Stimulated activated effector memory CD8-positive, alpha-beta T cell treated with anti-CD3 and anti-CD28 coated beads, Interleukin-12 subunit alpha, Interleukin-12 subunit beta, amount 100 ng/mL, for 72 hours (primary cell): ENCODE results near the gene SULT1A4.
A peak's percentile ranks its signal among the peaks of the same experiment; 100 is the strongest.
"Not testable (repeated sequence)": the region's sequence is repeated elsewhere in the genome, so short reads cannot be mapped to it uniquely, and the experiment has no call there.

Experiments used
- ATAC-seq: fragments of 150-1000 bp; cut with Tn5 transposase; 2 replicates; pipeline ENCODE4 v1.10.0; 2021
- DNase-seq, 2 donors: peaks; one replicate each; pipeline ENCODE4 v3.0.0; 2021 to 2022; ENCODE audit warnings: low spot score in 2 of 2
- H3K27ac Mint-ChIP-seq: one replicate; pipeline ENCODE4 v1.8.0; 2022; ENCODE audit warnings: mild to moderate bottlenecking, mixed read lengths
- H3K36me3 Mint-ChIP-seq: one replicate; pipeline ENCODE4 v1.8.0; 2022; ENCODE audit warnings: mild to moderate bottlenecking, mixed read lengths
- H3K4me1 Mint-ChIP-seq: one replicate; pipeline ENCODE4 v1.8.0; 2022; ENCODE audit warnings: mixed read lengths
- H3K4me3 Mint-ChIP-seq: one replicate; pipeline ENCODE4 v1.8.0; 2022; ENCODE audit warnings: mild to moderate bottlenecking, mixed read lengths
- H3K9me3 Mint-ChIP-seq: one replicate; pipeline ENCODE4 v1.8.0; 2022; ENCODE audit warnings: mixed read lengths

SULT1A4 gene

DNA sequence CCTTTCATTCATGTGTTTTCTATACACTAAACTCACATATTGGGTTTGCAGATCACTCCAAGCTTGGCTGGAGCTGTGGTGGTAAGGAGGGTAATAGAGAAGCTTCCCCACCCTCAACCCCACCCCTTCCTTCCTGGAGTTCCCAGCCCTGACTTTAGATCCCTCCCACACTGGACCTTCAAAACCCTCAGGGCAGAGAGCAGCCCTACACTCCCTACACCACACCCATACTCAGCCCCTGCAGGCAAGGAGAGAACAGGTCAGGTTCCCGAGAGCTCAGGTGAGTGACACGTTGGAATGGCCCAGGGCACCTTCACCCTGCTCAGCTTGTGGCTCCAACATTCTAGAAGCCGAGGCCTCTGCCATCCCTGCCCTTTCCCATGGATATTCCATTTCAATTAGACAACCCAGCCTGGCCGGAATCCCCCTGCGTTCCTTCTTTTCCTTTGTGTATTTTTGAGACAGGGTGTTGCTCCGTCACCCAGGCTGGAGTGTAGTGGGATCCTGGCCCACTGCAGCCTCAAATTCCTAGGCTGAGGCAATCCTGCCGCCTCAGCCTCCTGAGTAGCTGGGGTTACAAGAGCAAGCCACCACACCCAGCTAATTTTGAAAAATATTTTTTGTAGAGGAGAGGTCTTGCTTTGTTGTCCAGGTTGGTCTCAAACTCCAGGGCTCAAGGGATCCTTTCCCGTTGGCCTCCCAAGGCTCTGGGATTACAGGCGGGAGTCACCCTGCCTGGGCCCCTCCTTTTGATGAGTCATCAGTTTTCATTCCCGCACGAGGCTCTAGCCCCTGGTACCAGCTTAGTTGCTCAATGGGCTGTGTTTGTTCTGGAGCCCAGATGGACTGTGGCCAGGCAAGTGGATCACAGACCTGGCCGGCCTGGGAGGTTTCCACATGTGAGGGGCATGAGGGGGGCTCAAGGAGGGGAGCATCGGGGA lies at the start of gene SULT1A4:
TSS of gene SULT1A4 (plus strand) at position 208 of the 941 bp plus-strand sequence. CDS start 1,473 bp downstream, outside the sequence.
- H3K9me3 Mint-ChIP-seq, H3K27ac Mint-ChIP-seq, DNase-seq, H3K4me3 Mint-ChIP-seq, ATAC-seq, H3K36me3 Mint-ChIP-seq, H3K4me1 Mint-ChIP-seq: not testable (repeated sequence)

DNA sequence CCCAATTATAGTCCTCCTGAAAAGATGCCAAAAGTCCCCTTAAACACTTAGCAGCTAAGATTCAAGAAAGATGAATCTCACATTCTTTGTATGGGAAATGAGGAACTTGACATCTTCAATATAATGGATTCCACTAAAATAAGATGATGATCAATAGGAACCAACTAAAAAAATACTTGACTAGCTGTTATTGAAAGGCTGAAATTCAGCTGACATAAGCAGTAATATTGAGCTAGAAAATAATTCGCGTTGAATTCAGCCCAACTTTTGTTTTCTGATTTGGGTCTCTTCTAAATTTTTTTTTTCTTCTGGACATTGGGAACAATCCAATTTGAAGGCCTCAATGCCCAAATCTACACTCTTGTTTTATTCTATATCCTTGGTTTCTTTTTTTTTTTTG lies 36.1 kb upstream of the SULT1A4 start:
- not testable (repeated sequence) for H3K9me3 Mint-ChIP-seq, H3K4me3 Mint-ChIP-seq, DNase-seq, H3K27ac Mint-ChIP-seq, H3K4me1 Mint-ChIP-seq, ATAC-seq
- H3K36me3 Mint-ChIP-seq, result peaks cover 30% of the 10 kb centered on the region

GRCh38 chr16:29425390-29425789 lies 34.3 kb upstream of the SULT1A4 start:
- H3K27ac Mint-ChIP-seq, H3K4me3 Mint-ChIP-seq, H3K9me3 Mint-ChIP-seq, DNase-seq, ATAC-seq: not testable (repeated sequence)
- peaks cover 12% of the 10 kb centered on the region for H3K4me1 Mint-ChIP-seq
- H3K36me3 Mint-ChIP-seq, result peaks cover 37% of the 10 kb centered on the region

- not testable (repeated sequence) for H3K4me3 Mint-ChIP-seq, H3K9me3 Mint-ChIP-seq, DNase-seq, H3K27ac Mint-ChIP-seq, H3K36me3 Mint-ChIP-seq, H3K4me1 Mint-ChIP-seq
- peak; percentile 14 for ATAC-seq
Measured at GRCh38 chr16:29453754-29454153, 6.0 kb upstream of the SULT1A4 start.

GRCh38 chr16:29454269-29454668 lies 5.4 kb upstream of the SULT1A4 start, which contains the start of the genes BOLA2 and SLX1B:
Gene BOLA2, minus strand, starts transcription at chr16:29454351. Its CDS starts 98 bp downstream, at chr16:29454253.
Gene SLX1B, plus strand, starts transcription at chr16:29454533.
- H3K9me3 Mint-ChIP-seq, H3K4me1 Mint-ChIP-seq, H3K4me3 Mint-ChIP-seq, H3K36me3 Mint-ChIP-seq, H3K27ac Mint-ChIP-seq, DNase-seq: not testable (repeated sequence)
- peak; percentile 91 for ATAC-seq

DNA sequence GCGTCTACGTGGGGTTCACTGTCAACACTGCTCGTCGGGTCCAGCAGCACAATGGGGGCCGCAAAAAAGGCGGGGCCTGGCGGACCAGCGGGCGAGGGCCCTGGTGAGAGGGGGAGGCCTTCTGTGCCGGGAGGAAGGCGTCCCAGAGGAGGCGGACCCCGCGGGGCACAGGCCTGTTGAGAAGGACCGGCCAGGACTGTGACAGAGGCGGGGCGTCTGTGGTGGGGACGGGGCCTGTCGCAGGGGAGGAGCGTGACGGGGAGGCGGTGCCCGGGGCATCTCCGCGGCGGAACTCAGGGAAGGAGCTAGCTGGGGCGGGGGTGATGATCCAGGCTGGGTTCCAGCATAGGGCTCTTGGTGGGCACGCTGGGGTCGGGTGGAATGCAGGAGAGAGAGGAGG lies 4.9 kb upstream of the SULT1A4 start:
- H3K9me3 Mint-ChIP-seq, H3K4me1 Mint-ChIP-seq, H3K27ac Mint-ChIP-seq, H3K36me3 Mint-ChIP-seq, DNase-seq, H3K4me3 Mint-ChIP-seq: not testable (repeated sequence)
- ATAC-seq, result peak; percentile 86

DNA sequence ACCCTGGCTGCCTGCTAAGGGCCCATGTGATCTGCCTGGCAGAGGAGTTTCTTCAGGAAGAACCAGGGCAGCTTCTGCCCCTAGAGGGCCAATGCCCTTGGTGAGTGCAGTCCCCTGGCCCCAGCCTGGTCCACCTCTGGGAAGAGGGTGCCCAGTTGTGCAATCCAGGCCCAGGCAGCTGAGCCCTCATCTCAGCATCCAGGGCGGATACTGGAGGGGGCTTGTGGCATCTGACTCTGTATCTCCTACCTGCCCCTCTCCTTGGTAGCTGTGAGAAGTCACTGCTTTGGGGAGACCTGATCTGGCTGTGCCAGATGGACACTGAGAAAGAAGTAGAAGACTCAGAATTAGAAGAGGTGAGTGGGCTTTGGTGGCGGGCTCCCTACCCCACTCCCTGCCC lies 2.1 kb upstream of the SULT1A4 start:
- not testable (repeated sequence) for H3K36me3 Mint-ChIP-seq, H3K9me3 Mint-ChIP-seq, DNase-seq, H3K27ac Mint-ChIP-seq, H3K4me1 Mint-ChIP-seq, ATAC-seq, H3K4me3 Mint-ChIP-seq

DNA sequence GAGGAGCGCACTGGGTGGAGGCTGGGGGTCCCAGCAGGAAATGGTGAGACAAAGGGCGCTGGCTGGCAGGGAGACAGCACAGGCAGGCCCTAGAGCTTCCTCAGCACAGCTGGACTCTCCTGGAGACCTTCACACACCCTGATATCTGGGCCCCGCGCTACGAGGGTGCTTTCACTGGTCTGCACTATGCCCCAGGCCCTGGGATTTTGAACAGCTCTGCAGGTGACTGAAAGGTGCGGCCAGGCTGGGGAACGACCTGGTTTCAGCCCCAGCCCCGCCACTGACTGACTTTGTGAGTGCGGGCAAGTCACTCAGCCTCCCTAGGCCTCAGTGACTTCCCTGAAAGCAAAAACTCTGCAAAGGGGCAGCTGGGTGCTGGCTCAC lies 926 bp downstream of the SULT1A4 start:
- H3K4me3 Mint-ChIP-seq, H3K27ac Mint-ChIP-seq, H3K9me3 Mint-ChIP-seq, ATAC-seq, H3K36me3 Mint-ChIP-seq, H3K4me1 Mint-ChIP-seq, DNase-seq: not testable (repeated sequence)

DNA sequence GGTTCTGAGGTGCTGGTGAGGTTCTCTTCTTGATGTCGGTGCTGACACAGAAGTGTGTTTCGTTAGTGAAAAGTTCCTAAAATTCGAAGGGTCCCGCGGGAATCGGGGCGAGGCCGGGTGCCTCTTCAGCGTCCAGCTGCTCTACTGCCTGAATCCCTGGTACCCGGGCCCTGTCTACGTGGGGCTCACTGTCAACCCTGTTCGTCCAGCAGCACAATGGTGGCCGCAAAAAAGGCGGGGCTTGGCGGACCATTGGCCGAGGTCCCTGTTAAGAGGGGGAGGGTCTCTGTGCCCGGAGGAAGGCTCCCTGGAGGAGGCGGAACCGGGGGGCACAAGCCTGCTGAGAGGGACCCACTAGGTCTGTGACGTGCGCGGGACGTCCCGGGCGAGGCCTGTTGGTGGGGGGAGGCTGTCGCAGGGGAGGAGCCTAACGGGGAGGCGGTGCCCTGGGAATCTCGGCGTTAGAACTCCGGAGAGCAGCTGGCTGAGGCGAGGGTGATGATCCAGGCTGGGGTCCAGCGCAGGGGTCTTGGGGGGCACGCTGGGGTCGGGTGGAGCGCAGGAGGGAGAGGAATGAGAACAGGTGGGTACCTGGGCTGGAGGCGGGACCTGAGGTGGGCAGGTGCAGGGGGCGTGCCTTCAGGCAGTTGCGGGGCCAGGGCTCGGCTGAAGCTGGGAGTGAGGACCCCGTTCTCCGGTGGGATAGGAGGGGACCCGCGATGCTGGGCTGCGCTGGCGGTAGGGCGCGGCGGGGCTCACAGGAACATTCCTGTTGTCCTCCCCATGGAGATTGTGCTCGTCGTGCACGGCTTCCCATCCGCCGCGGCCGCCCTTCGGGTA lies 6.5 kb downstream of the SULT1A4 start:
- H3K4me1 Mint-ChIP-seq, H3K9me3 Mint-ChIP-seq, H3K4me3 Mint-ChIP-seq: not testable (repeated sequence)

DNA sequence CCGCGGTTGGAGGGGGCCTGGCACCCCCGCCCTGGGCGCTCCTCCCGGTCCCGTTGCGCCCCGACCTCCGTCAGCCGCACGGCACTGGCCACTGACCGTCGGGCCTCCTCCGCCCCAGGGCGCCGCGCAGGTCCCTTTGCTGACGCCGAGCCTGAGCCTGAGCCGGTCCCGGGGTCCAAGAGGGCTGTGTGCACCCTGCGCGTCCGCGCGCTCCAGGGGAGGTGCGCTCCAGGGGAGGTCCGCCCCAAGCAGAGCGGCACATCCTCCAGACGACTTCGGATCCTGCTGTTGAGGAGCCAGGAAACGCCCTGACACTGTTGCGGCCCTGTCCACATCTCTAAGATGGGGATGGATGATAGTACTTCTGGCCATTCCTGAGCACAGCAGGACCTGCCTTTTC lies 7.2 kb downstream of the SULT1A4 start:
- H3K36me3 Mint-ChIP-seq, H3K9me3 Mint-ChIP-seq, DNase-seq, H3K27ac Mint-ChIP-seq, H3K4me1 Mint-ChIP-seq, H3K4me3 Mint-ChIP-seq: not testable (repeated sequence)
- ATAC-seq, result peak; percentile 71

More for the DNA sequence above, 6.5 kb downstream of the SULT1A4 start:
- ATAC-seq, result peak; percentile 70
- not testable (repeated sequence) for H3K36me3 Mint-ChIP-seq, DNase-seq, H3K27ac Mint-ChIP-seq

- DNase-seq, H3K4me3 Mint-ChIP-seq, H3K36me3 Mint-ChIP-seq, H3K4me1 Mint-ChIP-seq, H3K27ac Mint-ChIP-seq, H3K9me3 Mint-ChIP-seq: not testable (repeated sequence)
- ATAC-seq, result peak; percentile 24
Measured at GRCh38 chr16:29467654-29468366, 8.1 kb downstream of the SULT1A4 start.

DNA sequence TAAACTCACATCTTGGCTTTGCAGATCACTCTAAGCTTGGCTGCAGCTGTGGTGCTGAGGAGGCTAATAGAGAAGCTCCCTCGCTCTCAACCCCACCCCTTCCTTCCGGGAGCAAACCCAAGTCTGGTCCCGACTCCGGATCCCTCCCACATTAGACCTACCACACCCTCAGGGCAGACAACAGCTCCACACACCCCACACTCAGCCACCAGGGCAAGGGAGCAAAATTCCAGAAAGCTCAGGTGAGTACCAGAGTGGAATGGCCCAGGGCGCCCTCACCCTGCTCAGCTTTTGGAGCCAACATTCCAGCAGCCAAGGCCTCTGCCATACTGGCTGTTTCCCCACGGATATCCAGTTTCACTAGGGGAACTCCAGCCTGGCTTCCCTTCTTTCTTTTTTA lies 9.9 kb downstream of the SULT1A4 start:
- peak; percentile 30 for ATAC-seq
- not testable (repeated sequence) for H3K4me1 Mint-ChIP-seq, H3K4me3 Mint-ChIP-seq, H3K27ac Mint-ChIP-seq, H3K9me3 Mint-ChIP-seq, H3K36me3 Mint-ChIP-seq
- DNase-seq, result peak in 1 of 2 donors; percentile 58

- H3K9me3 Mint-ChIP-seq, result not testable (repeated sequence)
Measured at GRCh38 chr16:29472065-29472464, 12.4 kb downstream of the SULT1A4 start.

DNA sequence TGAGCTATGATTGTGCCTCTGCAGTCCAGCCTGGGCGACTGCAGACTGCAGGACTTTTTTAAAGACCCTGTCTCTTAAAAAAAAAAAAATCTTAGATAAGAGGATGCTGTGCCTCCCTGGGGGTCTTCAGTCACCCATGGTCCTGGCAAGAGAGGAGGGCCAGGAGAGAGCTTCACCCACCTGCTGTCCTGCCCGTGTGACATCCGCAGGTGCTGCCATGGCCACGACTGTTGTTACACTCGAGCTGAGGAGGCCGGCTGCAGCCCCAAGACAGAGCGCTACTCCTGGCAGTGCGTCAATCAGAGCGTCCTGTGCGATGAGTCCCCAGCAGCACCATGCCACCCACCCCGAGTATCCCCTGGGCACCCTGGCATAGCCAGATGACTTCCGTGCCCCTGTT lies 22.6 kb downstream of the SULT1A4 start:
- ATAC-seq, H3K4me1 Mint-ChIP-seq, DNase-seq, H3K9me3 Mint-ChIP-seq, H3K4me3 Mint-ChIP-seq, H3K36me3 Mint-ChIP-seq, H3K27ac Mint-ChIP-seq: not testable (repeated sequence)

More at GRCh38 chr16:29472065-29472464, 12.4 kb downstream of the SULT1A4 start:
- H3K4me1 Mint-ChIP-seq, DNase-seq, H3K4me3 Mint-ChIP-seq, H3K27ac Mint-ChIP-seq, H3K36me3 Mint-ChIP-seq: not testable (repeated sequence)
- ATAC-seq, result peak; percentile 60

DNA sequence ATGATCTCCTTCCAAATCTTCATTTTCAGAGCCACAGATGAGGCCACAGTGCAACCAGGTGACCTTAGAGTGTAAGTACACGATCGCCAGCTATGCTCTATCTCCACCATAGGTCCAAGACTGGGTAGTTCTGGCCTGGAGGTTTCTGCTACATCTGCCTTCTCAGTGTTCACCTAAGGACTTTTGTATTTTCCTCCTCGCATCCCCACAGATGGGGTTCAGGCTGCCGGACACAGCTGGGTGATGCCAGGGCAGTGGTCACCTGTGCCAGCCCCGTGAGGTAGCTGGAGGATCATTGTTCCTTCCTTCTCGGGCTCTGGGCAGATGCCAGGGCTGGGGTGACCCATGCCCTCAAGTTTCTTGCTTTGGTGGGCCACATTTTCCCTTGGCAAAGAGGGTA lies 46.6 kb downstream of the SULT1A4 start, which contains the start of gene NPIPB12:
TSS of gene NPIPB12 (minus strand) at position 101 of the 400 bp plus-strand sequence.
- H3K4me3 Mint-ChIP-seq, H3K36me3 Mint-ChIP-seq, H3K27ac Mint-ChIP-seq, DNase-seq, H3K9me3 Mint-ChIP-seq, H3K4me1 Mint-ChIP-seq, ATAC-seq: not testable (repeated sequence)
